Stimulated activated CD4-positive, alpha-beta T cell treated with anti-CD3 and anti-CD28 coated beads, TNF-alpha, amount 100 ng/mL, for 48 hours (primary cell): ENCODE data around the gene FGF14.

Experiments used
- DNase-seq, 3 donors: peaks; one replicate each; pipeline ENCODE4 v3.0.0-alpha.2; 2020; ENCODE audit warnings: low read depth in 3 of 3

The FGF14 gene

DNA sequence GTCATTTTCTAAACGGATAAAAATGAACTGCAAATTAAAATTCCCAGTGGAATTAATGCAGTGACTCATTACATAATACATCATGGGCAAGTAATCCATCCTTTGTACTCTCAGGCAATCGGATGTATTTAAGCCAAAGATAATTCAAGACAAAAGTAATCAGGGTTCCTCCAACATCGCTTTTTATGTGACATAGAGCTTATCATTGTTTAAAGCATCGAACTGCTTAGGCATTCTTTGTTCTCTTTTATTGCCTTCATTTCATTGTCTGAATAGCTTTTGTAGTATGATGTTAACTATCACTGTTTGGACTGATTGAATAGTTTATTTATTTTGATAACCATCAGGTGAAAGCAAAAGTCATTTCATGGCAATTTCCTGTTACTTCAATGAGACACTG lies 740.0 kb downstream of the FGF14 start:
- DNase-seq, result no peak
